Neuron (in vitro differentiated cells): Measurements from ENCODE around the gene ATMIN.

ENCODE experiments used
- H2AFZ ChIP-seq: one replicate; pipeline ENCODE4 v1.6.1; 2013; ENCODE audit warnings: low read depth, mild to moderate bottlenecking, inconsistent platforms, low read length, moderate library complexity
- H3K27me3 ChIP-seq: one replicate; pipeline ENCODE4 v1.6.1; 2013; ENCODE audit warnings: low read length; ENCODE audit not compliant: insufficient read depth
- H3K36me3 ChIP-seq: one replicate; pipeline ENCODE4 v1.6.1; 2013; ENCODE audit warnings: low read length; ENCODE audit not compliant: insufficient read depth
- H3K4me1 ChIP-seq: one replicate; pipeline ENCODE4 v1.6.1; 2013; ENCODE audit warnings: low read length; ENCODE audit not compliant: insufficient read depth
- H3K4me3 ChIP-seq: 2 replicates; pipeline ENCODE4 v1.5.1; 2013; ENCODE audit warnings: mild to moderate bottlenecking, low read length, moderate library complexity
- H3K9me3 ChIP-seq: one replicate; pipeline ENCODE4 v1.6.1; 2013; ENCODE audit warnings: low read length

The ATMIN gene

GRCh38 chr16:80997139-80997798, 38.4 kb upstream of the ATMIN start:
- Histone ChIP-seq H3K4me3 (no peak overlapping the region), H3K36me3 (peaks cover 4% of the 10 kb centered on the region), H3K27me3 (no peaks in the 10 kb centered on the region), H3K9me3 (no peaks in the 10 kb centered on the region), H2AFZ (no peak overlapping the region), H3K4me1 (peaks cover 4% of the 10 kb centered on the region)

DNA sequence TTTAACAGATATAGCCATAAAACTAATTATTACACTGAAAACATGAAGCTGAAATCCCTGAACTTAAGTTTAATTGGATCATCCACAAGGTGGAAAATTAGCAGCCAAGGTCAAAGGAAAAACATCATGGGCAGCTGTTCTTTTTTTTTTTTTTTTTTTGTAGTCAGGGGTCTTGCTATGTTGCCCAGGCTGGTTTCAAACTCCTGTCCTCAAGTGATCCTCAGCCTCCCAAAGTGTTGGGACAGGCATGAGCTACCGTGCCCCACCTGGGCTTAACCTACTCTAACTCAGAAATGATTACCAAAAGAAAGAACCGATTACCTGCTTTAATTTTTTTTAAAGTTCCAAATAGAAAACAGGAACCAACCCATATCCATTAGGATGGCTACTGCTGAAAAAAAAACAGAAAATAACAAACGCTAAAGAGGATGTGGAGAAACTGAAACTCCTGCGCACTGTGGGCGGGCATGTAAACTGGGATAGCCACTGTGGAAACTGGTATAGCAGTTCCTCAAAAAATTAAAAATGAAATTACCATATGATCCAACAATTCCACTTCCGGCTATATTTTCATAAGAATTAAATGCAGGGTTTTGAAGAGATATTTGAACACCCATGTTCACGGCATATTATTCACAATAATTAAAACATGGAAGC, 37.5 kb upstream of the ATMIN start:
- peaks cover 3% of the 10 kb centered on the region for H3K4me1 ChIP-seq
- H3K4me3 ChIP-seq, result no peak overlapping the region
- H3K27me3 ChIP-seq, result no peaks in the 10 kb centered on the region
- no peaks in the 10 kb centered on the region for H3K9me3 ChIP-seq
- peaks cover 4% of the 10 kb centered on the region for H3K36me3 ChIP-seq
- H2AFZ ChIP-seq, result no peak overlapping the region

GRCh38 chr16:81000873-81001272, 34.8 kb upstream of the ATMIN start:
- H3K36me3 ChIP-seq, result no peaks in the 10 kb centered on the region
- H3K4me1 ChIP-seq, result peaks cover 10% of the 10 kb centered on the region
- no peaks in the 10 kb centered on the region for H3K27me3 ChIP-seq
- H3K9me3 ChIP-seq, result no peaks in the 10 kb centered on the region
- H2AFZ ChIP-seq, result no peak overlapping the region
- no peak overlapping the region for H3K4me3 ChIP-seq

GRCh38 chr16:81001330-81001729, 34.3 kb upstream of the ATMIN start:
- Histone ChIP-seq H3K4me1 (peaks cover 11% of the 10 kb centered on the region), H3K27me3 (no peaks in the 10 kb centered on the region), H2AFZ (no peak overlapping the region)

DNA sequence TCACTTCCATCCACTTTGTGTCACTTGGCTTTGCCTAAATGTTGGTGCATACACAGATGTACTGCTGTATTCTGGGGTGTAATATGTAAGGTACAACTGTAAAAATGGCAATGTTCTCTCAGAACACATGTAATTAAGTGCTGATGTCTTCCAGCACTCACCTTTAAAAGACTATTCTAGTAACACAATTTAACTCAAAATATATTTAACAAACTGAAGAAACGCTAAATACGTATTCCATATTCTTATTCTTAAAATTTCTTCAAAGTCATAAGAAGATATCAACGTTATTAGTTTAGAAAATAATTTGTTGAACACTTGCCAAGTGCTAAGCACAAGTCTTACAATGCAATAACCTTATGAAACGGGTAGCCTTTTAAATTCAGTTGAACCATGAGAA, 32.6 kb upstream of the ATMIN start:
- Histone ChIP-seq H3K27me3 (no peaks in the 10 kb centered on the region), H3K4me1 (peaks cover 11% of the 10 kb centered on the region), H3K9me3 (no peaks in the 10 kb centered on the region), H3K36me3 (no peaks in the 10 kb centered on the region), H2AFZ (no peak overlapping the region), H3K4me3 (no peak overlapping the region)

More at GRCh38 chr16:81001330-81001729, 34.3 kb upstream of the ATMIN start:
- Histone ChIP-seq H3K36me3 (no peaks in the 10 kb centered on the region), H3K4me3 (no peak overlapping the region), H3K9me3 (no peaks in the 10 kb centered on the region)

GRCh38 chr16:81003610-81004460, 31.8 kb upstream of the ATMIN start:
- no peaks in the 10 kb centered on the region for H3K36me3 ChIP-seq
- no peaks in the 10 kb centered on the region for H3K9me3 ChIP-seq
- H3K4me1 ChIP-seq, result peaks cover 13% of the 10 kb centered on the region
- H2AFZ ChIP-seq, result no peak overlapping the region
- no peak overlapping the region for H3K4me3 ChIP-seq
- H3K27me3 ChIP-seq, result no peaks in the 10 kb centered on the region

DNA sequence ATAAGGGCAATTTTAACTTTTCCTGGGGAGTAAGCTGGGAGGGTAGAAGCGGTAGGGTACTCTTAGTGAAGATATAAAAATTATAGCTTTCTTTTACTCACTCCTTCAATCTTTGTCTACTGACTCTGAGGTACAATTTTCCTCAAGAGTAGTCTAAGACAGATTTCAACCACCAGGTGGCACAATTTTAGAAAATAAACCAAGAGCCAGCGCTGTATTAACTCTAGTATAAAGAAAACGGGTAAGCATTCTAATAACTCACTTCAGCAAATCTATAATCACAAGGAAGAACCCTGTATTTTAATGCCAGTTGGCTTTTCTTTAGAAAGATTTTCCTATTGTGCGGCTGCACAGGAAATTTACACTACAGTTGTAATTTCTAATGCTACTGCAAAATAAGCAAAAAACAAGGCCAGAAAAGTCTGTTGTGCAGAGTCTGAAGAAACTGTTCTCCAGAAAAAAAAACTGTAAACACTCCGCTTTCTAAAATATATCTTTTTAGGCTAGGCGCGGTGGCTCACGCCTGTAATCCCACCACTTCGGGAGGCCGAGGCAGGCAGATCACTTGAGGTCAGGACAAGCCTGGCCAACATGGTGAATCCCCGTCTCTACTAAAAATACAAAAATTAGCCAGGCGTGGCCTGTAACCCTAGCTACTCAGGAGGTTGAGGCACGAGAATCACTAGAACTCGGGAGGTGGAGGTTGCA, 30.8 kb upstream of the ATMIN start:
- peaks cover 13% of the 10 kb centered on the region for H3K4me1 ChIP-seq
- H3K4me3 ChIP-seq, result peak overlapping the region; percentile 8
- H2AFZ ChIP-seq, result no peak overlapping the region

GRCh38 chr16:81005610-81006161, 30.0 kb upstream of the ATMIN start:
- Histone ChIP-seq H3K27me3 (no peaks in the 10 kb centered on the region), H3K36me3 (no peaks in the 10 kb centered on the region), H3K4me3 (peak overlapping the region; percentile 66), H2AFZ (peak overlapping the region; percentile 62), H3K4me1 (peaks cover 13% of the 10 kb centered on the region), H3K9me3 (no peaks in the 10 kb centered on the region)

More for the DNA sequence above, 30.8 kb upstream of the ATMIN start:
- Histone ChIP-seq H3K9me3 (no peaks in the 10 kb centered on the region), H3K27me3 (no peaks in the 10 kb centered on the region), H3K36me3 (no peaks in the 10 kb centered on the region)

DNA sequence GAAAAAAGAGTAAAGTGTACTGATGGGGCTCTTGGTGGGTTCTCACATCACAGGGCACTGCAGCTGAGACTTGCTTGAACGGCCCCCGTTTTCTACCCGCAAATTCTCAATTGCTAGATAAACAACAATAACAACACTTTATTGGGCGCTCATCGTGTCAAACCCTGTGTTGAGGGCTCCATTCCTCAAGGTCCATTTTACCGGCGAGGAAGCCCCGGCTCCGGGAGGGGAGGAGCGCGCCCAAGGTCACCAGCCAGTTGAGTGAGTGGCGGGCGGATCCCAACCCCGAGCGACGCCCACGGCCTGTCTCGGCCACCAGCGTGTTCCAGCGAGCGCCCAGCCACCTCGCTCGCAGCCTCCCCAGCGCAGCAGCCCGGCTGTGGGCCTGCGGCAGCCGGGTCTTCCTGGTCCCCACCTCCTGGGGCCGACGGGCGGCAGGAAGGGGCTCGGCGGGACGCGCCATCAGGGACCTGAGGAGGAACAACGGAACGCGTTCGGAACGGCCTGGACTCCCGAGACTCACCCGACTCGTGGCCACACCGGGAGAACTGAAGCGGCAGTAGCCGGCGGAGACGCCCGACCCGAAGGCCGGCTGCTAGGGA, 29.3 kb upstream of the ATMIN start:
- no peaks in the 10 kb centered on the region for H3K36me3 ChIP-seq
- H3K4me1 ChIP-seq, result peaks cover 13% of the 10 kb centered on the region
- H3K27me3 ChIP-seq, result no peaks in the 10 kb centered on the region
- peak overlapping the region; percentile 66 for H3K4me3 ChIP-seq
- peak overlapping the region; percentile 62 for H2AFZ ChIP-seq
- H3K9me3 ChIP-seq, result no peaks in the 10 kb centered on the region

DNA sequence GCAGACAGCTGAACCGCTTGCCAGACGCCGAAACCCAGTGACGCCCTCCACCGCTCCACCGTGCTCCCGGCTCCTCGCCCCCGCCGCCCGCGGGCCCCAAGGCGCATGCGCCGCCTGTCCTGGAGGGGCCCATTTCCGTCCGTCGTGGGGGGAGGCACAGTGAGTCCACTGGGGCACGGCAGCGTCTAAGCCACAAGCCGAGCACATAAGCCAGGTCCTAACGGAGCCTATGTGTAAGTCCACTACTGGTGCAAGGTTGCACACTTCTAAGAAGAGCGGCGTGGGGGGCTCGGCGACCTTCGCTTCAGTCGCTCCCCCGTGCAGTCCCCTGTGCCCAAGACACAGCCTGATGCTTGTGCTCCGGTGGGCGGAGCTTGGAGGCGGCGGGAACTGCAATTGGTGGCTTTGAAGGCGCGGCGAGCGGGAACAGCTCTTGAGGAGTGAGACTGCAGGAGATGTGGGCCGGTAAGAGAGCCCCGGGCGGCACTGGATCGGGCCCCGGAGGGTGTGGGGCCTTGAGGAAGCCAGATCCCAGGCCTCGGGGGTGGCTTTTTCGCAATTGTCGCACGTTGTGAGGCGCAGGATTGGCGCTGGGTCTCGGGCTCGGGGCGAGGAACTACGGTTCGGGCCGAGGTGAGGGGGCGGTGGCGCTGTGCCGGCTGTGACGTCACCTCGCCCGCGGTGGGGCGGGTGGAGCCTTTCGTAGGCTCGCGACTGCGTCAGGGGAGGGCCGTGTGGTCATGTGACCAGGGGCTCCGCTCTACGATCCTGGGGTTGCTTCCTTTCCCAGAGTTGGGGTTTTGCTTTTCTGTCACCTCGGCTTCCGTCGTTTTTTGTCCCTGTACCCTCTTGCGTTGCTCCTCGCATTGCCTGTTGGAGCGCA, 28.6 kb upstream of the ATMIN start, which contains the start of the genes CENPN and CMC2:
Gene CENPN, plus strand, starts transcription at position 402 of the 883 bp plus-strand sequence. CDS start 4,726 bp downstream, outside the sequence.
Gene CMC2, minus strand, starts transcription at position 73 of the 883 bp plus-strand sequence. CDS start 9,491 bp downstream, outside the sequence.
- no peaks in the 10 kb centered on the region for H3K27me3 ChIP-seq
- peaks cover 6% of the 10 kb centered on the region for H3K36me3 ChIP-seq
- H3K4me3 ChIP-seq, result peak within 1 kb of the TSS; percentile 66
- peaks cover 13% of the 10 kb centered on the region for H3K4me1 ChIP-seq
- peak within 1 kb of the TSS; percentile 62 for H2AFZ ChIP-seq
- no peaks in the 10 kb centered on the region for H3K9me3 ChIP-seq

DNA sequence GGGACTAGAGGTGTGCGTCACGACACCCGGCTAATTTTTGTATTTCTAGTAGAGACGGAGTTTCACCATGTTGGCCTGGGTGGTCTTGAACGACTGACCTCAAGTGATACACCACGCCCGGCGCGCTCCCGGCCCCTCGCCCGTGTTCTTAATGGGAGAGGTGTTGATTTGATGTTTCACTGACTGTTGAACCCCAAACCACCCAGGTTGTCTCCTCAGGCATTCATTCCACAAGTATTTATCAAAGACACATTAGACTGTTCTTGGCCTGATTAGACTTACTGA, 27.2 kb upstream of the ATMIN start:
- H3K27me3 ChIP-seq, result no peaks in the 10 kb centered on the region
- peak overlapping the region; percentile 66 for H3K4me3 ChIP-seq
- peaks cover 13% of the 10 kb centered on the region for H3K4me1 ChIP-seq
- no peaks in the 10 kb centered on the region for H3K9me3 ChIP-seq
- no peak overlapping the region for H2AFZ ChIP-seq
- peaks cover 18% of the 10 kb centered on the region for H3K36me3 ChIP-seq
